NCI-H2081 treated with DMSO at 0.1 percent for 48 hours (cell line): ENCODE results near the gene CAMK1D.

ENCODE experiments used
- DNase-seq: peaks from one replicate; lab custom pipeline; 2025; lab: John Stamatoyannopoulos, UW

Gene CAMK1D

GRCh38 chr10:12597176-12597575 is 247.8 kb downstream of the CAMK1D start:
- DNase-seq: no peak

GRCh38 chr10:12597788-12598765 is 248.7 kb downstream of the CAMK1D start:
- peak; percentile 34 for DNase-seq

GRCh38 chr10:12600652-12601051 is 251.3 kb downstream of the CAMK1D start:
- DNase-seq: no peak

GRCh38 chr10:12602521-12602920 is 253.2 kb downstream of the CAMK1D start:
- DNase-seq: no peak

GRCh38 chr10:12603766-12604470 is 254.6 kb downstream of the CAMK1D start:
- no peak for DNase-seq

- DNase-seq: peak; percentile 66
Observed at GRCh38 chr10:12605580-12606405, 256.4 kb downstream of the CAMK1D start.

GRCh38 chr10:12606461-12606860 is 257.1 kb downstream of the CAMK1D start:
- peak; percentile 77 for DNase-seq

- DNase-seq: no peak
Observed at GRCh38 chr10:12608761-12609160, 259.4 kb downstream of the CAMK1D start.

- no peak for DNase-seq
Observed at GRCh38 chr10:12609435-12609834, 260.1 kb downstream of the CAMK1D start.

- no peak for DNase-seq
Observed at GRCh38 chr10:12613136-12613535, 263.8 kb downstream of the CAMK1D start.

GRCh38 chr10:12614177-12614995 is 265.0 kb downstream of the CAMK1D start:
- no peak for DNase-seq

GRCh38 chr10:12615296-12616220 is 266.2 kb downstream of the CAMK1D start:
- DNase-seq: no peak

GRCh38 chr10:12617191-12618175 is 268.1 kb downstream of the CAMK1D start:
- DNase-seq: no peak

GRCh38 chr10:12622016-12622415 is 272.7 kb downstream of the CAMK1D start:
- DNase-seq: no peak

- no peak for DNase-seq
Observed at GRCh38 chr10:12622691-12623090, 273.3 kb downstream of the CAMK1D start.

- DNase-seq: no peak
Observed at GRCh38 chr10:12625393-12626023, 276.2 kb downstream of the CAMK1D start.

GRCh38 chr10:12628153-12628552 is 278.8 kb downstream of the CAMK1D start:
- DNase-seq: no peak

- DNase-seq: peak; percentile 14
Observed at GRCh38 chr10:12628964-12629766, 279.8 kb downstream of the CAMK1D start.
